Activated T-cell treated with anti-CD3 and anti-CD28 coated beads, Interleukin-2, amount 50 U/mL, for 48 hours (primary cell): ENCODE data around the gene PFDN5.
"Not testable (repeated sequence)": the region's sequence is repeated elsewhere in the genome, so short reads cannot be mapped to it uniquely, and the experiment has no call there.

ENCODE experiments used
- DNase-seq, 2 experiments: peaks; one replicate each; pipeline ENCODE4 v3.0.0-alpha.2; 2020

Gene PFDN5

GRCh38 chr12:53287741-53288216, 7.6 kb upstream of the PFDN5 start:
- peak; percentile 73 for DNase-seq

- DNase-seq, result no peak
Observed at GRCh38 chr12:53288322-53288721, 7.0 kb upstream of the PFDN5 start.

DNA sequence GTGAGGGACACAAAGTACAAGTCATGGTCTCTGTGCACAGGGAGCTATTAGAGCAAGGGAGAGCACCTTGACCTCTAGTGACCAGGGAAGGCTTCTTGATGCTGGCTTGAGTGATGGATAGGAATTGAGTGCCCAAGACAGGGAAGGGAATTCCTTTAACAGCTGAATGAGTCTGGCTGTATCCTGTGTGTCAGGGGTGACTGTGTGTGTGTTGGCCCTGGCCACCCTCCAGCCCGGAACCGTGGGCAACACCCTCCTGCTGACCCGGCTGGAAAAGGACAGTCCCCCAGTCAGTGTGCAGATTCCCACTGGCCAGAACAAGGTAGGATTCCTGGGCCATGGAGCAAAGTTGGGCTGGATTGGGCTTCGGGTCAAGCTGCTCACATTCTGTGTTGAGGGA, 5.5 kb upstream of the PFDN5 start:
- no peak for DNase-seq

GRCh38 chr12:53290661-53291060, 4.7 kb upstream of the PFDN5 start:
- peak; percentile 30 to 37 for DNase-seq

DNA sequence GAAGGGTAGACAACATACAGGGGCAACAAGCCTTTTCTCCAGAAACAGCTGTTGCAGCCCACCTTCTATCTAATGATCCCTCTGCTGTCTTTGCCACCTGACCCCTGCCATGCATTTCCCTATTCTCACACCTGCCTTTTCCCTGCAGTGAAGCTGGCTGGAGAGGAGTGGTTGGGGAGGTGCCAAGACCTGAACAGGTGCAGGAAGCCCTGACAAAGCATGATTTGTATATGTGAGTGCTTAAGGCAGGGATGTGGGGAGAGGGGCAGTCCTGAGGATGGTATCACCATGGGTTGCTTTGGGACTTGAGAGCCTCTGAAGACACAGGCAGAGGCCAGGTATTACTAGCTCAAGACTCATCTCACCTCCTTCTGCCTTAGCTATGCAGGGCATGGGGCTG, 2.9 kb upstream of the PFDN5 start:
- no peak for DNase-seq

DNA sequence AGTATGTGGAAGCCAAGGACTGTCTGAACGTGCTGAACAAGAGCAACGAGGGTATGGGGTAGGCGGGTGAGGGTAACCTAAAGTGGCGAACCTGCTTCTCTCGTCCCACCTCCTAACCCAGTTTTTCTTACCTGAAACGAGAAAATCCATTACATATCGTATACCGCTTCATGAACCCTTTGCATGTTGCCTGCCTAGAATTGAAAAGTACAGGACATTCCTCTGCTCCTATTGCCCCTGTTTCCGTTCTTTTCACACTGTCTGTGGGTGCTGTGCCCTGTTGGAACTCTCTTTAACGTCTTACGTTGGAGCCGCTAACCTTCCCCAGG, 513 bp downstream of the PFDN5 start:
- DNase-seq, result no peak

GRCh38 chr12:53297106-53297505, 1.8 kb downstream of the PFDN5 start:
- DNase-seq, result not testable (repeated sequence)

DNA sequence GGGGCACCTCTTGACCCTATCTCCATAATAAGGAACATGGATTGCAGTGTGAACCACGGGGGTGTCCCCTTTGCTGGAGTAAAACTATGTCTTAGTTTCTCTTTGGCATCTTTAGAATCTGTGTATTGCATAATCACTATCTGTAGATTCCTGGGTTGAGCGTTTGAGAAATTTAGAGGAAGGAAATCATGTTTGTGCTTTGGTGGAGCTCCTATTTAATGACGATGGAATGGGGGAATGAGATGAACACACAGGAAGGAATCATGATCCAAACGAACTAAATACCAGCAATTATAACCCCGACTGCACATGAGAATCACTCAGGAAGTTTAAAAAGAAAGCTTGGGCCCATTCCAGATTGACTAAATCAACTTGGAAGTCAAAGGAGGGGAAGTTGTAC, 2.8 kb downstream of the PFDN5 start:
- no peak for DNase-seq

- no peak for DNase-seq
Observed at GRCh38 chr12:53299101-53299453, 3.7 kb downstream of the PFDN5 start.

DNA sequence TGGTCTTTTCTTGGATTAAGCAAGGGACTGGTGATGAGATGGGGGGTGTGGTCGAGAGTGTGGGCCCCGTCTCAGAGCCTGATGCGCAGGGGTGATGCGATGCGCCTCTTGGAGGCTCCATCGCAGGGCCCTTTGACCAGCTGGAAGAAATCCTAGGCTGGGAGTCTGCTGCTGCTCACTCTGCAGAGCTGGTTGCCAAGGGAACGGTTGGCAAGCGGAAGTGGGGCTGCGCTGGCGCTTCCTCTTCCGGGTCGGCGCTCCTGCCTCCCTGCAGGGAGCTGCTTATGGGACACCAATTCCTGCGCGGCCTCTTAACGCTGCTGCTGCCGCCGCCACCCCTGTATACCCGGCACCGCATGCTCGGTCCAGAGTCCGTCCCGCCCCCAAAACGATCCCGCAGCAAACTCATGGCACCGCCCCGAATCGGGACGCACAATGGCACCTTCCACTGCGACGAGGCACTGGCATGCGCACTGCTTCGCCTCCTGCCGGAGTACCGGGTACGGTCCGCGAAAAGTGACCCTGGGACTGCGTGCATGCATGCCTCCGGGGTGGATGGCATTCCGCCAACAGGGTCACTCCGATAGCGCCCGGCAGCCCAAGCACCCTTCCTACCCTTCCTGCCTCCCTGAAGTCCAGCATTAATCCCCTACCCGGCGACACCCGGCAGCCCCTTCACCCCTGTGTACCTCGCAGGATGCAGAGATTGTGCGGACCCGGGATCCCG, 4.3 kb downstream of the PFDN5 start, which contains the start of gene MYG1:
MYG1 (plus strand) TSS at position 242 of the 727 bp plus-strand sequence; CDS start at position 285, 43 bp downstream.
- peak; percentile 87 to 90 for DNase-seq

DNA sequence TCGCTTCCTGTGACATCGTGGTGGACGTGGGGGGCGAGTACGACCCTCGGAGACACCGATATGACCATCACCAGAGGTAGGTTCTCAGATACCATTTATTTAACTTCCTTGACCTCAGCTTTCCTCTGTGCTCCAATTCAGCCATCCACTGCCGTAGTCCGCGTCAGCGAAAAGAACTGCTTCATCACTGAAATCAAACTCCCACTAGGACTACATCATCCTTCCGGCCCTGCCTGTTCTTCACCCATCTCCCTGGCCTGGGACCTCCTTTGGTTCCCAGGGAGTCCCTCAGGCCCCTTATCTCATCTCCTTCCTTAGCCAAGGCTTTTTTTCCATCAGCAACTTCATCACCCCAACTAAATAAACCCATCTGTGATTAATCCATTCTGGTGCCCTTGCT, 4.8 kb downstream of the PFDN5 start:
- peak in 1 of 2 experiments; percentile 52 for DNase-seq

DNA sequence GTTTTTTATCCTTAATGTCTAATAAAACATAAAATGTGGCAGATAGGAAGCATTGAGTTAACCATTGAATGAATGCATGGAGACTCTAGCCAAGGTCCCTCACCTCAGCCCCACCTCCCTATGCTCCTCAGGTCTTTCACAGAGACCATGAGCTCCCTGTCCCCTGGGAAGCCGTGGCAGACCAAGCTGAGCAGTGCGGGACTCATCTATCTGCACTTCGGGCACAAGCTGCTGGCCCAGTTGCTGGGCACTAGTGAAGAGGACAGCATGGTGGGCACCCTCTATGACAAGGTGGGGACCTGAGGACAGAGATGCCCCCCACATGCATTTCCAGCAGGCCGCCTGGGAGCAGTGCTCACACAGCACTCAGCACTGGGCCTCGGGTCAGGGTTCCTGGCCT, 7.6 kb downstream of the PFDN5 start:
- DNase-seq, result no peak

GRCh38 chr12:53306826-53307225, 11.5 kb downstream of the PFDN5 start:
- no peak for DNase-seq

DNA sequence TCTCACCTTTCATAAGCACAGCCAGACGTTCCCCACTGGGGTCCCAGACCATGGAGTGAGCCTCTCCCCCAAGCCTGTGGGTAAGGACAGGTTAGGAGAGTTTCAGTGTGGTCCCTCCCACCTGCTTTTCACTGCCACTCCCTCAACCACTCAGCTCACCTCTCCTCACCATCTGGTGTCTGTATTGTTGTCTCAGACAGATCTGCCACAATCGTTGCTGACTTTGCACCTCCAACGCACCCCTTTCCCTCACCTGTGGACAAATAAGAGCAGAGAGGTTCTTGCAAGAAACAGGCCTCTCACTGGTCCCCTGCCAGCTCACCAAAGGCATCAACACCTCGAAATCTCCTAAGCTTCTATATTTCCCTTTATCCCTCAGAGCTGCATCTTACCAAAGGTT, 12.9 kb downstream of the PFDN5 start:
- no peak for DNase-seq

DNA sequence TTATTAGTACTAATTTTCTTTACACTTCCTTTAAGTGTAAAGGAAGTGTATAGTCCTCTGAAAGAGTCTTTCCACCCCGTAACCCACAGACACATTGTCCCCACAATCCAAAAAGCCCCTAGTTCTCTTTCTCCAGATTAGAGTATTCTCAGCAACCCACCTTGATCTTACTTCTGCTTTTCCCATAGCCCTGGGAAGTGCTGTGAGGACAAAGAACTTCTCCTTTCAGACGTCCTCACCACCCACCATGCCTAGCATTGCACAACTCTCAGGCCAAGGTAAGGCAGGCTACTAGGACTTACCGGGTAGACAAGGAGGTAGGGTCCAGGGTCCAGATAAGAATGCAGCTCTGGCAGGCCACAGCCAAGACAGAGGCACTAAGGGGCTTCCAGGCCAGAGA, 18.7 kb downstream of the PFDN5 start:
- DNase-seq, result no peak

DNA sequence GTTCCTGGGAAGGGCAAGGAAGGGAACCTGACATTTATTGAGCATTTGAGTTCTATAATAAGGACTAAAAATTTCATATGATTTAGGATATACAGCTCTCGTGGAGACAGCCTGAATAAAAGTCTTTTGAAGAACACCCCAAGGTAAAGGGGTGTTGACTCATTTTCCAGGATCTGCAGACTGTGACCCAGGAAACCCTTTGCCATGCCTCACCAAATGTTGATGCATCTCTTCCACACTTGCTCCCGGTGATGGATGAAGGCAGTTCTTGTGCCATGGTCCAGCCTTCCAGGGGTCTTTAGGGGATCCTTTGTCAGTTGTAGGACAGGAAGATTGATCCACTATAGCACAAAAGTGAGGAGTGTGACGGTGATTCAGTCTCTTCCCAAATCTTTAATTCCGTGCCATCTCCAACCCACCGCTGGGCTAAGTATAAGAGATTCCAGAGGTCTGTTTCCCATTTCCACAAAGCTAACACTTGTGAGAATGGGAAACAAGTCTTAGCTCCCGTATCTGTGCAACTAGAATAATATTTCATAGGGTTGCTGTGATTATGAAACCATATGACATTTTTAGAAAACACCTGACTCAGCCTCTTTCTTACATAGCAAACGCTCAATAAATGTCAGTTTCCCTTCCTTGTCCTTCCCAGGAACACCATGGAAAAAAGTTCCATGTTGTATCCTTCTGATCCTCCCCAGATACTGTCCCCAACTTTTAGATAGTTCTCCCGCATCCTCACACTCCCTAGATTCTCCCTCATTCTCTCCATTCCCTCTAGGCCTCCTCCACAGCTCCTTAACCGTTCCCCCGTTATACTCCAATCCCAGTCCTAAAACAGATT, 25.2 kb downstream of the PFDN5 start:
- no peak for DNase-seq

GRCh38 chr12:53324113-53324778, 28.9 kb downstream of the PFDN5 start:
- DNase-seq, result peak; percentile 80 to 81

DNA sequence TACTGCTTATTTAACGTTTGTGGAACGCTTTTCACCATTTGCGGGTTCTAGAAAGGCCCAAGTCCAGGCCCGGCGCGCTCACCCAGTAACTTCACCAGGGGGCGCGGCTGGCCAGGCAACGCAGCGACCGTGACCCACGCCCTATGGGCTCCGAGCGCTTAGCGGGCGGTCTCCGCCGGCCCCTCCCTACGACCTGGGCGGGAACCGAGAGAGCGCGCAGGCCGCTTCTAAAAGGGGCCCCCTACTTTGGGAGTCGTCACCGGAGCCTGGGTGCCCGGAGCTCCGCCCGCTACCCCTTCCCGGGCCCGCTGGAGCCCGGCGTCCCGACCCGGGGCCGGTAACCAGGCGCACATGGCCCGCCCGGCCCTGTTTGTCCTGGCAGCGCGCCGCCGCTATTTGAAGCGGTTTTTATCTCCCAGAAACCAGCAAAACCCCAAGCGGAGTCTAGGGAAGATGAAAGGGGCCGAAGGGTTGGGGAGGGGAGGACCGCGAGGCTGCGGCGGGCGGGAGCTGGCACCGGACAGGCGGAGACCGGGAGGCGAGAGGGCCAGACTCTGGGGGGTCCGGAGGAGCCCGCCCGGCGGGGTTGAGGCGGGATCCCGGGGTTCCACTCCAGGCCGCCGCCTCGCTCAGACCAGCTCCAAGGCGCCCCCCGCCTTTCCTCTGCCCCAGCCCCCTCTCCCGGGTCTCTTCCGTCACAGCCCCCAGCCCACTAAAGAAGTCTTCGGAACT, 29.6 kb downstream of the PFDN5 start:
- peak; percentile 93 to 94 for DNase-seq

DNA sequence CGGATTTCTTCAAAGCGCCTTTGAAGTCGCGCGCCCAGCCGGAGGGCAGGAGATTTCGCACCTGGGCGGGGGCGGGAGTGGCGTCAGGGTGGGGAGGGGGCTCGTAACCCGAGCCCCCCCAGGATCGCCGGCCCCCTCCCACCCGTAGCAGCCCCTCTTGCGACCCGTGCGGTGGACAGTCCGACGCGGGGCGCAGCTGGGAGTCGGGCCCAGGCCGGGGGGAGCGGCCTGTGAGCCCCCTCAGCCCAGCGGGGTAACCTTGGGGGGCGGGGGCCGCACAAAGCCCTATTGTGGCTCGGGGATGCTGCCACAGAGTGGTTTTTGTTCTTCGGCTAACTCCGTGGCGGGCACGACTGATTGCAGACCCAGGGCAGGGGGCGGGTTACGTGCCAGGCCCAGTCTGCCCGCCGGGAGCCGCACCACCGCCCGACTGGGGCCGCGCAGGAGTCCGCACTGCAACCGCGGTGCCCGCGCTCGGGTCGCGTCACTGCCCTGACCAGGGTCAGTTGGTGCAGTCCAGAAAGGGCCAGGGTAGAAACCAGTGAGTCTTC, 30.2 kb downstream of the PFDN5 start:
- DNase-seq, result peak; percentile 50 to 56

GRCh38 chr12:53326460-53327185, 31.3 kb downstream of the PFDN5 start:
- no peak for DNase-seq

GRCh38 chr12:53327435-53328042, 32.2 kb downstream of the PFDN5 start:
- no peak for DNase-seq

- no peak for DNase-seq
Observed at GRCh38 chr12:53328043-53328435, 32.7 kb downstream of the PFDN5 start.
